Body of pancreas (tissue), 4 donors: ENCODE measurements around the gene PTPRCAP. TPM values are rescaled to one million over a fixed set of nuclear protein-coding genes. Genes with fewer than 3 reads are reported as not detected.
"Not testable (repeated sequence)": the region's sequence is repeated elsewhere in the genome, so short reads cannot be mapped to it uniquely, and the experiment has no call there.

ENCODE experiments used
- ATAC-seq: fragments of 150-250 bp; one replicate; pipeline ENCODE4 v1.9.1; 2016
- DNase-seq, 4 donors: peaks; one replicate each; pipeline ENCODE4 v3.0.0-alpha.2; 2019
- H3K27ac ChIP-seq, 4 donors: fragments of 200-600 bp; sonication (generic); 1 replicate in 3 of 4; 2 replicates in 1 of 4; pipeline versions ENCODE4 v1.5.1 to v1.6.1; 2016 to 2019; ENCODE audit warnings: mild to moderate bottlenecking in 1 of 4, mixed read lengths in 1 of 4, moderate library complexity in 1 of 4
- H3K27me3 ChIP-seq, 2 donors: fragments of 200-600 bp; sonication (generic); one replicate each; pipeline ENCODE4 v1.6.0; 2016; ENCODE audit warnings: mild to moderate bottlenecking in 1 of 2
- H3K36me3 ChIP-seq, 2 donors: fragments of 200-600 bp; sonication (generic); replicated peaks in 1 of 2; 2 replicates each; pipeline ENCODE4 v1.5.1; 2016; ENCODE audit warnings: low read depth in 2 of 2; ENCODE audit not compliant: insufficient read depth in 1 of 2
- H3K4me1 ChIP-seq: fragments of 200-600 bp; sonication (generic); one replicate; pipeline ENCODE4 v1.6.0; 2016
- H3K4me3 ChIP-seq, 2 donors: fragments of 200-600 bp; sonication (generic); 1 replicate in 1 of 2; 2 replicates in 1 of 2; pipeline ENCODE4 v1.5.1; 2016 to 2019
- H3K9me3 ChIP-seq, 3 donors: fragments of 200-600 bp; sonication (generic); 1 replicate in 2 of 3; 2 replicates in 1 of 3; pipeline ENCODE4 v1.5.1; 2016
- CTCF ChIP-seq, 7 experiments: fragments of 450-650 bp in 4 of 7; fragments of 200-600 bp in 3 of 7; sonication (generic) in 3 of 7; IDR thresholded peaks; one replicate each; pipeline ENCODE4 v1.5.1; 2016 to 2019; ENCODE audit warnings: antibody characterized with exemption in 7 of 7
- POLR2A ChIP-seq, 3 donors: fragments of 450-650 bp; IDR thresholded peaks; one replicate each; pipeline ENCODE4 v1.6.1; 2016; ENCODE audit warnings: antibody characterized with exemption in 3 of 3, mild to moderate bottlenecking in 2 of 3
- WGBS, 2 donors: methylation state at CpG; one replicate each; pipeline ENCODE4 v1.1.5; 2017; 5-methylcytosine and 5-hydroxymethylcytosine counted together
- intact Hi-C: fragments of 100-400 bp; cut with DNase I; formaldehyde crosslinking; loops from one replicate; pipeline ENCODE4 v1.15.1; 2023
- total RNA-seq, 2 donors: library from RNA; depleted of rRNA; stranded (reverse); fragments of >200 nt; gene quantifications; one replicate each; pipeline ENCODE4 v1.1.0, GENCODE V29; 2016

PTPRCAP gene
- total RNA-seq, 2 donors from 2014 or later: 6.0 to 6.9 TPM

- Histone ChIP-seq H3K4me3 (no peak overlapping the region), H3K9me3 (no peaks in the 10 kb centered on the region), H3K27ac (peak overlapping the region in 1 of 4 donors; percentile 94), H3K36me3 (no peaks in the 10 kb centered on the region), H3K4me1 (peaks cover 24% of the 10 kb centered on the region), H3K27me3 (no peaks in the 10 kb centered on the region)
- DNase-seq (no peak), ATAC-seq (no peak)
- TF ChIP-seq POLR2A (IDR thresholded peaks at IDR 0.05): no peak
- TF ChIP-seq CTCF (IDR thresholded peaks at IDR 0.05): no peak
- intact Hi-C loops: no loop called here
- 84 to 89% methylated on average over 16 of the region's 16 CpGs for WGBS, 2 donors
Observed at GRCh38 chr11:67483831-67484665, 46.6 kb upstream of the PTPRCAP start.

DNA sequence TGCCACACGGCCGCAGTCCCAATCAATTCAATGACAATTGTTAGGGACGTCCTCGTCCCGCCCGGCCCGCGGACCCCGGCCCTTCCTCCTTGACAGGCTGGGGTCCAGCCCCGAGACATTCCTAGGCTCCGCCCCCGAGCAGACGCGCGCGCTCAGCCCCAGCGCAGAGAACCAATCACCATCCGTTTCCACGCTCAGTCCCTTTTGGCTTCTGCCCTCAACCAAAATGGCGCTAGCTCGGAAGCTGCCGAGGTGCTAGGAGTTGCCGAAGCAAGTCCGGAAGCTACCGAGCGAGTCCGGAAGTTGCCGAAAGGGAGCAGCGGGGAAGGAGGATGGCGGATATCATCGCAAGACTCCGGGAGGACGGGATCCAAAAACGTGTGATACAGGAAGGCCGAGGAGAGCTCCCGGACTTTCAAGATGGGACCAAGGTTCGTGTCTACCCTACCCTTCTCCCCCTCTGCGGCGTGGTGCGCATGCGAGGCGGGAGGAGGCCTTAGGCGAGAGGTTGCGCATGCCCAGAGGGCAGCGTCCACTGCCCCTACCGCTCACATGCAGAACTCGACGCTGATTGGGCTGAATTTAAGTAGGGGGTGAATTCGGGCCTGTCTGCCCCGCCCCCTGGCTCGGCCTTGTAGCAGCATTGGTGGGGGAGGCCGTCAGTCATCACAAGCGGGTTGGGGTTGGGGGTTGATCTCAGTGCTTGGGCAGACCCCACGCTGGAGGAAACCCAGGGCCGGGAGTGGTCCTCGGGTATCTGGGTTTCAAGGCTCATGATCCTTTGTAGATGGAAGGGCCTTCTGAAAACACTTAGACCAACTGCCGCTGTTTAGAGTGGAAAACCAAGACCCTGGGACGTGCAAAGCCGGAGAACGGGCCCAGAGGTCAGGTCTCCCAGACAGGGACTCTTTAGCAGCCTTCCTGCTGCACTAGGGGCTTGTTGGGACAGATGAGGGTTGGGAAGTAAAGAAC is 45.6 kb upstream of the PTPRCAP start, which contains the start of gene AIP:
Gene AIP (plus strand): TSS at position 200 of the 972 bp plus-strand sequence. CDS start 133 bp downstream, at position 333.
- TF ChIP-seq CTCF (IDR thresholded peaks at IDR 0.05) (peak in 4 of 7 experiments; percentile 31 to 39 (median 36)), POLR2A (IDR thresholded peaks at IDR 0.05) (peak in 2 of 3 donors; percentile 63 to 72)
- ATAC-seq (peak; percentile 99), DNase-seq (peak; percentile 98 to 99 (median 98))
- intact Hi-C loops: no loop called here
- no peaks in the 10 kb centered on the region for H3K27me3 ChIP-seq
- peaks cover 24% of the 10 kb centered on the region for H3K4me1 ChIP-seq
- peak within 1 kb of the TSS; percentile 39 to 94 (median 74) for H3K27ac ChIP-seq
- H3K9me3 ChIP-seq: no peaks in the 10 kb centered on the region
- no peaks in the 10 kb centered on the region for H3K36me3 ChIP-seq
- WGBS, 2 donors: 9 to 16% methylated on average over 45 to 60 of the region's 60 CpGs
- peak within 1 kb of the TSS in 1 of 2 donors; percentile 61 for H3K4me3 ChIP-seq

GRCh38 chr11:67482275-67482826 is 44.9 kb upstream of the PTPRCAP start:
- 35 to 36% methylated on average over 19 of the region's 19 CpGs for whole genome bisulfite sequencing, 2 donors
- H3K36me3 ChIP-seq: no peaks in the 10 kb centered on the region
- H3K9me3 ChIP-seq: no peaks in the 10 kb centered on the region
- intact Hi-C loops: no loop called here
- ATAC-seq (peak; percentile 57), DNase-seq (no peak)
- peaks cover 24% of the 10 kb centered on the region for H3K4me1 ChIP-seq
- TF ChIP-seq POLR2A (IDR thresholded peaks at IDR 0.05) (no peak), CTCF (IDR thresholded peaks at IDR 0.05) (no peak)
- H3K27me3 ChIP-seq: no peaks in the 10 kb centered on the region
- H3K27ac ChIP-seq: peak overlapping the region; percentile 39 to 94 (median 74)
- peak overlapping the region in 1 of 2 donors; percentile 61 for H3K4me3 ChIP-seq

DNA sequence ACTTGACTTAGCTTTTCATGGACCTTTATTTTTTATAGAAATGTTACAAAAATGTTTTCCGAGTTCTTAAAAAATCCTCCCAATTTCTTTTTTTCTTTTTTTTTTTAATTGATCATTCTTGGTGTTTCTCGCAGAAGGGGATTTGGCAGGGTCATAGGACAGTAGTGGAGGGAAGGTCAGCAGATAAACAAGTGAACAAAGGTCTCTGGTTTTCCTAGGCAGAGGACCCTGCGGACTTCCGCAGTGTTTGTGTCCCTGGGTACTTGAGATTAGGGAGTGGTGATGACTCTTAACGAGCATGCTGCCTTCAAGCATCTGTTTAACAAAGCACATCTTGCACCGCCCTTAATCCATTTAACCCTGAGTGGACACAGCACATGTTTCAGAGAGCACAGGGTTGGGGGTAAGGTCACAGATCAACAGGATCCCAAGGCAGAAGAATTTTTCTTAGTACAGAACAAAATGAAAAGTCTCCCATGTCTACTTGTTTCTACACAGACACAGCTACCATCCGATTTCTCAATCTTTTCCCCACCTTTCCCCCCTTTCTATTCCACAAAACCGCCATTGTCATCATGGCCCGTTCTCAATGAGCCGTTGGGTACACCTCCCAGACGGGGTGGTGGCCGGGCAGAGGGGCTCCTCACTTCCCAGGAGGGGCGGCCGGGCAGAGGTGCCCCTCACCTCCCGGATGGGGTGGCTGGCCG is 40.0 kb upstream of the PTPRCAP start:
- H3K4me3 ChIP-seq, H3K36me3 ChIP-seq, H3K27ac ChIP-seq, ATAC-seq, H3K4me1 ChIP-seq, H3K27me3 ChIP-seq, DNase-seq, H3K9me3 ChIP-seq, intact Hi-C loops: not testable (repeated sequence)
- 72 to 81% methylated on average over 14 to 15 of the region's 16 CpGs for whole genome bisulfite sequencing, 2 donors

DNA sequence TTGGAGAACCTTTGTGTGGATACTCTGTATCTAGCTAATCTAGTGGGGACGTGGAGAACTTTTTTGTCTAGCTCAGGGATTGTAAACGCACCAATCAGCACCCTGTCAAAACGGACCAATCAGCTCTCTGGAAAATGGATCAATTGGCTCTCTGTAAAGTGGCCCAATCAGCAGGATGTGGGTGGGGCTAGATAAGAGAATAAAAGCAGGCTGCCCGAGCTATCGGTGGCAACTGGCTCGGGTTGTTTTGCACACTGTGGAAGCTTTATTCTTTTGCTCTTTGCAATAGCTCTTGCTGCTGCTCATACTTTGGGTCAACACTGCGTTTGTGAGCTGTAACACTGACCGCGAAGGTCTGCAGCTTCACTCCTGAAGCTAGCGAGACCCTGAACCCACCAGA is 39.2 kb upstream of the PTPRCAP start:
- DNase-seq, ATAC-seq, H3K27me3 ChIP-seq, H3K36me3 ChIP-seq, intact Hi-C loops, H3K4me1 ChIP-seq, H3K27ac ChIP-seq, H3K4me3 ChIP-seq, H3K9me3 ChIP-seq: not testable (repeated sequence)
- 62 to 63% methylated on average over 10 of the region's 10 CpGs for WGBS, 2 donors
